ENCODE results near the gene COL5A1.

Gene COL5A1

GRCh38 chr9:134630861-134631260 lies 10.7 kb upstream of the COL5A1 start:
- no peak for DNase-seq (ENCODE audit: low read depth)
- TF ChIP-seq, protein P1, sequence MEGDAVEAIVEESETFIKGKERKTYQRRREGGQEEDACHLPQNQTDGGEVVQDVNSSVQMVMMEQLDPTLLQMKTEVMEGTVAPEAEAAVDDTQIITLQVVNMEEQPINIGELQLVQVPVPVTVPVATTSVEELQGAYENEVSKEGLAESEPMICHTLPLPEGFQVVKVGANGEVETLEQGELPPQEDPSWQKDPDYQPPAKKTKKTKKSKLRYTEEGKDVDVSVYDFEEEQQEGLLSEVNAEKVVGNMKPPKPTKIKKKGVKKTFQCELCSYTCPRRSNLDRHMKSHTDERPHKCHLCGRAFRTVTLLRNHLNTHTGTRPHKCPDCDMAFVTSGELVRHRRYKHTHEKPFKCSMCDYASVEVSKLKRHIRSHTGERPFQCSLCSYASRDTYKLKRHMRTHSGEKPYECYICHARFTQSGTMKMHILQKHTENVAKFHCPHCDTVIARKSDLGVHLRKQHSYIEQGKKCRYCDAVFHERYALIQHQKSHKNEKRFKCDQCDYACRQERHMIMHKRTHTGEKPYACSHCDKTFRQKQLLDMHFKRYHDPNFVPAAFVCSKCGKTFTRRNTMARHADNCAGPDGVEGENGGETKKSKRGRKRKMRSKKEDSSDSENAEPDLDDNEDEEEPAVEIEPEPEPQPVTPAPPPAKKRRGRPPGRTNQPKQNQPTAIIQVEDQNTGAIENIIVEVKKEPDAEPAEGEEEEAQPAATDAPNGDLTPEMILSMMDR (IDR thresholded peaks at IDR 0.05; ENCODE audit: control insufficient read depth, extremely low read depth, insufficient read depth) = no peak
- H3K4me3 ChIP-seq (ENCODE audit: low read depth, low read length) = no peak overlapping the region

- no peak overlapping the region for H3K4me3 ChIP-seq (ENCODE audit: low read depth, low read length)
- DNase-seq (ENCODE audit: low read depth) = no peak
- TF ChIP-seq, protein P1 (IDR thresholded peaks at IDR 0.05; ENCODE audit: control insufficient read depth, extremely low read depth, insufficient read depth) = no peak
Measured at GRCh38 chr9:134631881-134632280, 9.7 kb upstream of the COL5A1 start.

GRCh38 chr9:134632329-134632728 lies 9.3 kb upstream of the COL5A1 start:
- DNase-seq (ENCODE audit: low read depth) = no peak
- TF ChIP-seq, protein P1 (IDR thresholded peaks at IDR 0.05; ENCODE audit: control insufficient read depth, extremely low read depth, insufficient read depth) = no peak

GRCh38 chr9:134633362-134634142 lies 8.1 kb upstream of the COL5A1 start:
- TF ChIP-seq, protein P1 (IDR thresholded peaks at IDR 0.05; ENCODE audit: control insufficient read depth, extremely low read depth, insufficient read depth) = no peak
- DNase-seq (ENCODE audit: low read depth) = no peak
- no peak overlapping the region for H3K4me3 ChIP-seq (ENCODE audit: low read depth, low read length)

More at GRCh38 chr9:134632329-134632728, 9.3 kb upstream of the COL5A1 start:
- no peak overlapping the region for H3K4me3 ChIP-seq (ENCODE audit: low read depth, low read length)

- TF ChIP-seq, protein P1 (IDR thresholded peaks at IDR 0.05; ENCODE audit: control insufficient read depth, extremely low read depth, insufficient read depth) = no peak
- no peak for DNase-seq (ENCODE audit: low read depth)
- no peak overlapping the region for H3K4me3 ChIP-seq (ENCODE audit: low read depth, low read length)
Measured at GRCh38 chr9:134634176-134634575, 7.4 kb upstream of the COL5A1 start.

DNA sequence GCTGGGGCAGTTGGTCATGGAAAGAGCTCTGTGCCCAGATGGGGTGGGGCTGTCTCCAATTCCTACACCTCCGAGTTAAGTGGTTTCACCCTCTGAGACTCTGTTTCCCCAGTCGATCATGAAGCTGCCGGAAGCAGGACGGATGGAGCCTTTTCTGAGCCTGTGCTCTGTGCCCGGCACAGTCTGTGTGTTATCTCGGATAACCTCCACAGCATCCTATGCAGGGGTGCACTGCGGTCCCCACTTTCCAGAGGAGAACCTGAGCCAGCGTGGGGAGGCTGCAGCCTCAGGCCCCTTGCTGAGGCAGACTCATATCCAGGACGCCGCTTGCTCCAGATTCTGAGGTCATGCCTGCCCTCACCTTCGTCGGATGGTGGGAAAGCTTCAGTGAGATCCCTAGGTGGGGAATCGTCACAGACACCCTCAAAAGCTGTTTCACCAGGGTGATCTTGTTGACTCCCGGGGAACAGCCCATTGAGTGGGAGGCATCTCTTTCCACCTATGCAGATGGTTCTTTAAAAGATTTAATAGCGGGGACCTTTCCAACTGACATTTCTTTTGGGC lies 6.9 kb upstream of the COL5A1 start:
- TF ChIP-seq, protein P1 (IDR thresholded peaks at IDR 0.05; ENCODE audit: control insufficient read depth, extremely low read depth, insufficient read depth) = no peak
- DNase-seq (ENCODE audit: low read depth) = no peak
- H3K4me3 ChIP-seq (ENCODE audit: low read depth, low read length) = no peak overlapping the region

All from LNCaP clone FGC (cell line).